ENCODE measurements around the gene CYRIA. TPM values are rescaled to one million over a fixed set of nuclear protein-coding genes. Genes with fewer than 3 reads are reported as not detected.

Gene CYRIA
- total RNA-seq, 1 experiment from 2014 or later: 0.35 TPM

GRCh38 chr2:16624436-16624780, 41.2 kb downstream of the CYRIA start:
- intact Hi-C loops (cut with micrococcal nuclease): no loop called here
- TF ChIP-seq CTCF (IDR thresholded peaks at IDR 0.05; ENCODE audit: unreplicated experiment): no peak
- CTCF ChIA-PET: interaction anchor here (0.7 to 5.1 kb wide), 5 partner anchors 11 to 964 kb away, joined by 3 to 31 read pairs (median 4); no protein-coding TSS in a partner anchor
- POLR2A ChIA-PET: no interaction called here
- BruUV-seq (replicated peaks): no TSS peak
- DNase-seq (ENCODE audit: unreplicated experiment): no peak
- H3K27ac Mint-ChIP-seq (ENCODE audit: low read depth, unreplicated experiment): no peak overlapping the region
- H3K9me3 Mint-ChIP-seq (ENCODE audit: unreplicated experiment): no peaks in the 10 kb centered on the region
- no peaks in the 10 kb centered on the region for H3K27me3 Mint-ChIP-seq (ENCODE audit: insufficient read depth, unreplicated experiment)
- no peak overlapping the region for H3K4me3 Mint-ChIP-seq (ENCODE audit: unreplicated experiment)
- H3K36me3 Mint-ChIP-seq (ENCODE audit: insufficient read depth, unreplicated experiment): no peaks in the 10 kb centered on the region
- peaks cover 6% of the 10 kb centered on the region for H3K4me1 Mint-ChIP-seq (ENCODE audit: insufficient read depth, unreplicated experiment)

GRCh38 chr2:16623564-16624435, 41.8 kb downstream of the CYRIA start:
- Mint-ChIP-seq H3K36me3 (ENCODE audit: insufficient read depth, unreplicated experiment) (no peaks in the 10 kb centered on the region), H3K9me3 (ENCODE audit: unreplicated experiment) (no peaks in the 10 kb centered on the region), H3K27ac (ENCODE audit: low read depth, unreplicated experiment) (no peak overlapping the region), H3K4me3 (ENCODE audit: unreplicated experiment) (no peak overlapping the region), H3K27me3 (ENCODE audit: insufficient read depth, unreplicated experiment) (no peaks in the 10 kb centered on the region), H3K4me1 (ENCODE audit: insufficient read depth, unreplicated experiment) (peaks cover 6% of the 10 kb centered on the region)
- no peak for TF ChIP-seq CTCF (IDR thresholded peaks at IDR 0.05; ENCODE audit: unreplicated experiment)
- ChIA-PET CTCF (interaction anchor here (1.0 to 7.7 kb wide), 5 partner anchors 10 to 149 kb away, joined by 3 to 168 read pairs (median 20); no protein-coding TSS in a partner anchor), POLR2A (no interaction called here)
- DNase-seq (ENCODE audit: unreplicated experiment): no peak
- intact Hi-C loops (cut with micrococcal nuclease): no loop called here
- BruUV-seq (replicated peaks): no TSS peak

GRCh38 chr2:16623031-16623430, 42.6 kb downstream of the CYRIA start:
- Mint-ChIP-seq H3K36me3 (ENCODE audit: insufficient read depth, unreplicated experiment) (no peaks in the 10 kb centered on the region), H3K4me3 (ENCODE audit: unreplicated experiment) (no peak overlapping the region), H3K27me3 (ENCODE audit: insufficient read depth, unreplicated experiment) (no peaks in the 10 kb centered on the region), H3K27ac (ENCODE audit: low read depth, unreplicated experiment) (no peak overlapping the region), H3K9me3 (ENCODE audit: unreplicated experiment) (no peaks in the 10 kb centered on the region), H3K4me1 (ENCODE audit: insufficient read depth, unreplicated experiment) (peaks cover 6% of the 10 kb centered on the region)
- intact Hi-C loops (cut with micrococcal nuclease): no loop called here
- peak; percentile 43 for DNase-seq (ENCODE audit: unreplicated experiment)
- no TSS peak for BruUV-seq (replicated peaks)
- ChIA-PET POLR2A (interaction anchor here (0.6 to 1.1 kb wide), 2 partner anchors 13 to 295 kb away, joined by 4 read pairs; no protein-coding TSS in a partner anchor), CTCF (interaction anchor here (0.5 to 7.7 kb wide), 7 partner anchors 9 to 153 kb away, joined by 3 to 168 read pairs (median 4); no protein-coding TSS in a partner anchor)
- no peak for TF ChIP-seq CTCF (IDR thresholded peaks at IDR 0.05; ENCODE audit: unreplicated experiment)

- Mint-ChIP-seq H3K36me3 (ENCODE audit: insufficient read depth, unreplicated experiment) (no peaks in the 10 kb centered on the region), H3K27me3 (ENCODE audit: insufficient read depth, unreplicated experiment) (no peaks in the 10 kb centered on the region), H3K9me3 (ENCODE audit: unreplicated experiment) (no peaks in the 10 kb centered on the region), H3K4me3 (ENCODE audit: unreplicated experiment) (no peak overlapping the region), H3K27ac (ENCODE audit: low read depth, unreplicated experiment) (no peak overlapping the region), H3K4me1 (ENCODE audit: insufficient read depth, unreplicated experiment) (peaks cover 6% of the 10 kb centered on the region)
- BruUV-seq (replicated peaks): no TSS peak
- intact Hi-C loops (cut with micrococcal nuclease): no loop called here
- no peak for DNase-seq (ENCODE audit: unreplicated experiment)
- CTCF ChIA-PET: interaction anchor here (0.5 to 7.7 kb wide), 9 partner anchors 9 to 153 kb away, joined by 3 to 168 read pairs (median 6); no protein-coding TSS in a partner anchor
- no peak for TF ChIP-seq CTCF (IDR thresholded peaks at IDR 0.05; ENCODE audit: unreplicated experiment)
- POLR2A ChIA-PET: interaction anchor here (0.6 to 1.2 kb wide), 3 partner anchors 11 to 296 kb away, joined by 4 to 6 read pairs (median 4); no protein-coding TSS in a partner anchor
Measured at GRCh38 chr2:16622399-16622968, 43.1 kb downstream of the CYRIA start.
